Hepatocyte (in vitro differentiated cells): ENCODE results near the gene AKAP13. TPM values are rescaled to one million over a fixed set of nuclear protein-coding genes. Genes with fewer than 3 reads are reported as not detected.

Source experiments
- DNase-seq: peaks from one replicate; pipeline ENCODE4 v3.0.0-alpha.2; 2016; ENCODE audit warnings: low spot score
- H2AFZ ChIP-seq: fragments of 200-600 bp; sonication (generic); 2 replicates; pipeline ENCODE4 v1.6.0; 2016; ENCODE audit warnings: antibody characterized with exemption, mild to moderate bottlenecking
- H3K27ac ChIP-seq: fragments of 200-600 bp; sonication (generic); 2 replicates; pipeline ENCODE4 v1.5.1; 2016; ENCODE audit warnings: mild to moderate bottlenecking
- H3K27me3 ChIP-seq: fragments of 200-600 bp; sonication (generic); 2 replicates; pipeline ENCODE4 v1.6.1; 2016
- H3K36me3 ChIP-seq: fragments of 200-600 bp; sonication (generic); replicated peaks from 2 replicates; pipeline ENCODE4 v1.5.1; 2016; ENCODE audit warnings: low read depth; ENCODE audit not compliant: insufficient read depth
- H3K4me1 ChIP-seq: fragments of 200-600 bp; sonication (generic); 2 replicates; pipeline ENCODE4 v1.5.1; 2016; ENCODE audit warnings: mild to moderate bottlenecking, moderate library complexity; ENCODE audit not compliant: insufficient read depth
- H3K4me2 ChIP-seq: fragments of 200-600 bp; sonication (generic); 2 replicates; pipeline ENCODE4 v1.6.0; 2016
- H3K4me3 ChIP-seq: fragments of 200-600 bp; sonication (generic); 2 replicates; pipeline ENCODE4 v1.5.1; 2016; ENCODE audit warnings: mild to moderate bottlenecking
- H3K79me2 ChIP-seq: fragments of 200-600 bp; sonication (generic); 2 replicates; pipeline ENCODE4 v1.6.0; 2017; ENCODE audit warnings: mild to moderate bottlenecking
- H3K9me2 ChIP-seq: fragments of 200-600 bp; sonication (generic); replicated peaks from 2 replicates; pipeline ENCODE4 v1.6.0; 2017; ENCODE audit warnings: mild to moderate bottlenecking; ENCODE audit not compliant: insufficient read depth
- H3K9me3 ChIP-seq: fragments of 200-600 bp; sonication (generic); 2 replicates; pipeline ENCODE4 v1.5.1; 2016; ENCODE audit warnings: low read depth, mild to moderate bottlenecking
- H4K20me1 ChIP-seq: fragments of 200-600 bp; sonication (generic); 2 replicates; pipeline ENCODE4 v1.6.0; 2016; ENCODE audit warnings: mild to moderate bottlenecking; ENCODE audit not compliant: insufficient read depth, poor library complexity, severe bottlenecking
- EZH2 ChIP-seq: fragments of 200-600 bp; sonication (generic); IDR thresholded peaks from 2 replicates; pipeline ENCODE4 v1.6.1; 2016; ENCODE audit warnings: antibody characterized with exemption, mild to moderate bottlenecking, borderline replicate concordance
- EZH2phosphoT487 ChIP-seq: fragments of 200-600 bp; sonication (generic); IDR thresholded peaks from one replicate; pipeline ENCODE4 v1.6.1; 2018; ENCODE audit warnings: antibody characterized with exemption, mild to moderate bottlenecking, low read depth, moderate library complexity; ENCODE audit not compliant: unreplicated experiment, severe bottlenecking
- WGBS: methylation state at CpG from one replicate; pipeline ENCODE4 v1.1.6; 2016; ENCODE audit warnings: low lambda C conversion rate; ENCODE audit errors: missing lambda C conversion rate; 5-methylcytosine and 5-hydroxymethylcytosine counted together
- polyA plus RNA-seq: library from polyadenylated mRNA; unstranded; fragments of >200 nt; fragmentation: Nextera tagmentation; extraction: Ambion mirVana; gene quantifications from 2 replicates; pipeline ENCODE4 v1.2.1, GENCODE V29; 2016
- total RNA-seq: library from RNA; depleted of rRNA; stranded (reverse); fragments of >200 nt; gene quantifications from 2 replicates; pipeline ENCODE4 v1.2.3, GENCODE V29; 2014
- TF ChIP-seq, protein P1 (sequence below): fragments of 200-600 bp; sonication (generic); IDR thresholded peaks from 2 replicates; pipeline ENCODE4 v1.5.1; 2016; ENCODE audit warnings: antibody characterized with exemption, mild to moderate bottlenecking; ENCODE audit not compliant: poor library complexity

The AKAP13 gene
- total and polyA plus RNA-seq, 2 experiments from 2014 or later, result 55.6 to 80.9 TPM

DNA sequence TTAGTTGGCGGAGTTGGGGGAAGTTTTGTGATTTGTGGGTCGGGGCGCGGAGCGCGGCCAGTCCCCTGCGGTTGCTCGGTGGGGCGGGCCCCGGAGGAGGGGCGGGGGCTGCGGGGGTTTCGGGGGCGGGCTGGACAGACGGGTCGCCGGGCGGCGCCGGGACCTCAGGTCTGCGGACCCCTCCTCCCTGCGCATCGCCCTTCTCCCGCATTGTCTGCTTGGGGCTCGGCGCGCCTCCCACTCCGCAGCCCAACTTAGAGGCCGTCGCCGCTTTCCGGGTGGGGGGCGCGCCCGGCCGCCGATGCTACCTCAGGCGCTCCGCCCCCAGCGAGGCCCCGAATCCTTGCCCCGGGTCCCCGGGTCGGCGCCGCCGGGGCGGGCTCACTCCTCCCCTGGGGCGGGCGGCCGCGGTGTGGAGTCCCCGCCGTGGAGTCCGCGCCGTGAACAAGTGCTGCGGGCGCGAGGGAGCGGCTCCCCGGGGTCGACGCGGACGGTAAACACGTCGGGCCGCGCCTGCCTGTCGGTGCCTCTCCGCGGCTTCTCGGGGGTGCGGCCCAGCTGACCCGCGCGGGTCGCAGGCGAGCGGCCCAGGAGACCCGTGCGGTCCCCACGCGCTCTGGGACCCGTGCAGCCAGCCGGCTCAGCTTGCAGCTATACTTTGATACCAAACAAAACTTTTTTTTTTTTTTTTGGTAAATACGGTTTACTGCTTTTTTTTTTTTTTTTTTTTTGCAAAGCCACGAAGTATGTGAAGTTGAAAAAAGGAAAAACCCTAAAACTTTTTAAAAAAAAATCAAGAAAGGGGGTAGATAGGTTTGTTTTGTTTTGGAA is 624 bp downstream of the AKAP13 start:
- TF ChIP-seq EZH2phosphoT487 (no peak), EZH2 (no peak)
- TF ChIP-seq, protein P1, sequence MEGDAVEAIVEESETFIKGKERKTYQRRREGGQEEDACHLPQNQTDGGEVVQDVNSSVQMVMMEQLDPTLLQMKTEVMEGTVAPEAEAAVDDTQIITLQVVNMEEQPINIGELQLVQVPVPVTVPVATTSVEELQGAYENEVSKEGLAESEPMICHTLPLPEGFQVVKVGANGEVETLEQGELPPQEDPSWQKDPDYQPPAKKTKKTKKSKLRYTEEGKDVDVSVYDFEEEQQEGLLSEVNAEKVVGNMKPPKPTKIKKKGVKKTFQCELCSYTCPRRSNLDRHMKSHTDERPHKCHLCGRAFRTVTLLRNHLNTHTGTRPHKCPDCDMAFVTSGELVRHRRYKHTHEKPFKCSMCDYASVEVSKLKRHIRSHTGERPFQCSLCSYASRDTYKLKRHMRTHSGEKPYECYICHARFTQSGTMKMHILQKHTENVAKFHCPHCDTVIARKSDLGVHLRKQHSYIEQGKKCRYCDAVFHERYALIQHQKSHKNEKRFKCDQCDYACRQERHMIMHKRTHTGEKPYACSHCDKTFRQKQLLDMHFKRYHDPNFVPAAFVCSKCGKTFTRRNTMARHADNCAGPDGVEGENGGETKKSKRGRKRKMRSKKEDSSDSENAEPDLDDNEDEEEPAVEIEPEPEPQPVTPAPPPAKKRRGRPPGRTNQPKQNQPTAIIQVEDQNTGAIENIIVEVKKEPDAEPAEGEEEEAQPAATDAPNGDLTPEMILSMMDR, result no peak
- H3K4me2 ChIP-seq, result peak overlapping the region; percentile 81
- H3K36me3 ChIP-seq, result no peaks in the 10 kb centered on the region
- DNase-seq, result peak; percentile 72
- H3K9me2 ChIP-seq, result no peaks in the 10 kb centered on the region
- peak overlapping the region; percentile 51 for H2AFZ ChIP-seq
- H4K20me1 ChIP-seq, result peaks cover 39% of the 10 kb centered on the region
- peaks cover 19% of the 10 kb centered on the region for H3K4me1 ChIP-seq
- H3K9me3 ChIP-seq, result no peaks in the 10 kb centered on the region
- no peaks in the 10 kb centered on the region for H3K27me3 ChIP-seq
- 1% methylated on average over 43 of the region's 89 CpGs for WGBS
- peak overlapping the region; percentile 65 for H3K4me3 ChIP-seq
- H3K27ac ChIP-seq, result peak overlapping the region; percentile 98
- H3K79me2 ChIP-seq, result peaks cover 52% of the 10 kb centered on the region

DNA sequence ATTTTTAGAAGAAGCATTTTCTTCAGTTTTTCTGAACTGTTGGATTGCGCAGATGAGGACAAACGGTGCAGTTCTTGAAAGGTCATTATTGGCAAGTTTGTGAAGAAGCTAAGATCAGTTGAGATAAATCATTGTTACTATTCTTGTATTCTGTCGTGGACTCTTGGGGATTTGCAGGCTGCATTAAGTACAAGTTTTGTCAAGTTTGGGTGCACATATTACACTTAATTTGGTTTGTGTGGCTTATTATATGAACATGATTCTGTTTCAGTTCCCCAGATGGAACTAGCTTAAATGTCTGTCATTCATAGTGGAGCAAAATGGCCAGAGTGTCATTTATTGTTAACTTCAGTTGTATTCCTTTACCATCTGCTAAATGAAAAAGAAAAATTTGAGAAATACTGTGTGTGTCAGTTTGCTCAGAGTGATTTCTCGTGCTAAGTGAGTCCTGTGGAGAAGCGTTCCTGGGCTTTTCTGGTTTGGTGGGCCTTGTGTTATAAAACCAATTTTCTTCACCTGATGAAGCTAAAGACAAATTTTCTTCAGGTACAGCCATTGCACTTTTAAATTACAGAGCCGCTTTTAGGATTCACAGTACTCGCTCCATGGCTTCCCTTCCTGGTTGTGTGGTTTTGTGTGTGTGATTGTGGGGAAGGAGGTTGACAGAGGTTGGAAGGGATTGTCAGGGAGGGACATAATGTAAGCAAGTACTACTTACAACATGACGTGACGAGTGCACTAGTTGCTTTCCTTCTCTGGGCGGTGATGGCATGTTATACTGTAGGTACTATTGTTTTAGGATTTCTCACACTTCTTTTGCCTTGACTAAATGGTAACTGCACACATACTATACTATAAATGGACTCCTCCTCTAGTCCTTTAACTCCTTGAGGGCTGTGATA is 1.7 kb downstream of the AKAP13 start:
- Histone ChIP-seq H3K9me3 (no peaks in the 10 kb centered on the region), H3K4me2 (peak overlapping the region; percentile 81), H2AFZ (no peak overlapping the region), H3K27ac (peak overlapping the region; percentile 98), H3K36me3 (no peaks in the 10 kb centered on the region), H4K20me1 (peaks cover 50% of the 10 kb centered on the region), H3K27me3 (no peaks in the 10 kb centered on the region), H3K9me2 (no peaks in the 10 kb centered on the region), H3K79me2 (peaks cover 63% of the 10 kb centered on the region), H3K4me3 (peak overlapping the region; percentile 65), H3K4me1 (peaks cover 19% of the 10 kb centered on the region)
- TF ChIP-seq EZH2phosphoT487, result no peak
- TF ChIP-seq, protein P1, result no peak
- TF ChIP-seq EZH2, result no peak
- WGBS, result 49% methylated on average over 10 of the region's 10 CpGs
- peak; percentile 10 for DNase-seq

DNA sequence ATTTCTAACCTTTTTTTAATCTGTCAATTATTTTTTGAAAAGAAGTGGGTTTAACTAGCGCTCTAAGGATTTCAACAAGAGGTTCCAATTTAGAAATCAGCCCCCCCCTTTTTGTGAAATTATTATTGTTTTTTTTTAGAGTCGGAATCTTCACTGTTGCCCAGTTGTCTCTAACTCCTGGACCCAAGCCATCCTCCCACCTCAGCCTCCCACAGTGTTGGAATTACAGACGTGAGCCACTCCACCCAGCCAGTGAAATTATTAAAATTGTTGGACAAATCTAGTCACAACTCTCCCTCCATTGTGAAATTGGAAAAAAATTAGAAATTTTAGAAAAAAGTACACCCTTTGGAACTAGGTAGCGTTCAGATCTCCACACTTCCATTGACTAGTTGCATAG is 2.5 kb downstream of the AKAP13 start:
- Histone ChIP-seq H3K9me2 (no peaks in the 10 kb centered on the region), H3K27ac (peak overlapping the region; percentile 39), H3K4me3 (peak overlapping the region; percentile 65), H3K79me2 (peaks cover 72% of the 10 kb centered on the region), H3K4me2 (peak overlapping the region; percentile 81), H3K36me3 (no peaks in the 10 kb centered on the region), H3K27me3 (no peaks in the 10 kb centered on the region), H3K4me1 (peaks cover 19% of the 10 kb centered on the region), H3K9me3 (no peaks in the 10 kb centered on the region), H2AFZ (no peak overlapping the region), H4K20me1 (peaks cover 58% of the 10 kb centered on the region)
- WGBS, result 93% methylated on average over 4 of the region's 4 CpGs
- DNase-seq, result no peak
- TF ChIP-seq EZH2 (no peak), EZH2phosphoT487 (no peak)
- TF ChIP-seq, protein P1, result no peak
